NK-92 treated with Interleukin-12 subunit alpha and Interleukin-12 subunit beta, amount 100 ng/mL, for 24 hours (cell line): ENCODE data around the gene ST13.
"Not testable (repeated sequence)": the region's sequence is repeated elsewhere in the genome, so short reads cannot be mapped to it uniquely, and the experiment has no call there.

Experiments
- DNase-seq: peaks from one replicate; lab custom pipeline; 2025; lab: John Stamatoyannopoulos, UW

ST13 gene

GRCh38 chr22:40781749-40782148 is 74.7 kb downstream of the ST13 start:
- not testable (repeated sequence) for DNase-seq
